ENCODE measurements around the gene BCAR1.

DNA sequence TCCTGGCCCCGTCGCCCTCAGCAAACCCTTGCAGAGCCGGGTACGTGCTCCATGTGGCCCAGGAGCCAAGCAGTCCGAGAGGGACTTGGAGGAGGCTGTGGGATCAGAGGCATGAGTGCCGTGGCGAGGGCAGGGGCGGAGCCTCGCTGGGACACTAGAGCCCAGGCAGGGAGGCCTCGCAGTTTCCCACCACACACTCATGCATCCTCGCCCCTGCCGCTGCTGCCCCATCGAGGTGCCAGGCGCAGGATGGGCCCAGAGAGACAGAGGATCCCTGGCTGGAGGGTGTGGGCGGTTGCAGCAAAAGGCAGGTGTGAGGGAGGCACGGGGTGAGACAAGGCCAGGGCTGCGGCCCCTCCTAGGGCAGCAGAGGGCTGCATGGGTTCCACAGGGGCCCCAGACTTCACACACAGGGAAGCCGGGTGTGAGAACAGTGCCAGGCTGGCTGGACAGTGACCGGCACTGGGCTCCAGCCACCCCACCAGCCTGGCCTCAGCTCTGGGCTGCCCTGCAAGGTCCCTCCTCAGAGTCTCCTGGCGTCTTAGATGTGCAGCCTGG, 7.7 kb downstream of the BCAR1 start:
- no peak for TF ChIP-seq CREB1 (CRISPR knock-in tag; IDR thresholded peaks at IDR 0.05)
- TF ChIP-seq, protein P1, sequence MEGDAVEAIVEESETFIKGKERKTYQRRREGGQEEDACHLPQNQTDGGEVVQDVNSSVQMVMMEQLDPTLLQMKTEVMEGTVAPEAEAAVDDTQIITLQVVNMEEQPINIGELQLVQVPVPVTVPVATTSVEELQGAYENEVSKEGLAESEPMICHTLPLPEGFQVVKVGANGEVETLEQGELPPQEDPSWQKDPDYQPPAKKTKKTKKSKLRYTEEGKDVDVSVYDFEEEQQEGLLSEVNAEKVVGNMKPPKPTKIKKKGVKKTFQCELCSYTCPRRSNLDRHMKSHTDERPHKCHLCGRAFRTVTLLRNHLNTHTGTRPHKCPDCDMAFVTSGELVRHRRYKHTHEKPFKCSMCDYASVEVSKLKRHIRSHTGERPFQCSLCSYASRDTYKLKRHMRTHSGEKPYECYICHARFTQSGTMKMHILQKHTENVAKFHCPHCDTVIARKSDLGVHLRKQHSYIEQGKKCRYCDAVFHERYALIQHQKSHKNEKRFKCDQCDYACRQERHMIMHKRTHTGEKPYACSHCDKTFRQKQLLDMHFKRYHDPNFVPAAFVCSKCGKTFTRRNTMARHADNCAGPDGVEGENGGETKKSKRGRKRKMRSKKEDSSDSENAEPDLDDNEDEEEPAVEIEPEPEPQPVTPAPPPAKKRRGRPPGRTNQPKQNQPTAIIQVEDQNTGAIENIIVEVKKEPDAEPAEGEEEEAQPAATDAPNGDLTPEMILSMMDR (IDR thresholded peaks at IDR 0.05): no peak
- TF ChIP-seq, protein P2, sequence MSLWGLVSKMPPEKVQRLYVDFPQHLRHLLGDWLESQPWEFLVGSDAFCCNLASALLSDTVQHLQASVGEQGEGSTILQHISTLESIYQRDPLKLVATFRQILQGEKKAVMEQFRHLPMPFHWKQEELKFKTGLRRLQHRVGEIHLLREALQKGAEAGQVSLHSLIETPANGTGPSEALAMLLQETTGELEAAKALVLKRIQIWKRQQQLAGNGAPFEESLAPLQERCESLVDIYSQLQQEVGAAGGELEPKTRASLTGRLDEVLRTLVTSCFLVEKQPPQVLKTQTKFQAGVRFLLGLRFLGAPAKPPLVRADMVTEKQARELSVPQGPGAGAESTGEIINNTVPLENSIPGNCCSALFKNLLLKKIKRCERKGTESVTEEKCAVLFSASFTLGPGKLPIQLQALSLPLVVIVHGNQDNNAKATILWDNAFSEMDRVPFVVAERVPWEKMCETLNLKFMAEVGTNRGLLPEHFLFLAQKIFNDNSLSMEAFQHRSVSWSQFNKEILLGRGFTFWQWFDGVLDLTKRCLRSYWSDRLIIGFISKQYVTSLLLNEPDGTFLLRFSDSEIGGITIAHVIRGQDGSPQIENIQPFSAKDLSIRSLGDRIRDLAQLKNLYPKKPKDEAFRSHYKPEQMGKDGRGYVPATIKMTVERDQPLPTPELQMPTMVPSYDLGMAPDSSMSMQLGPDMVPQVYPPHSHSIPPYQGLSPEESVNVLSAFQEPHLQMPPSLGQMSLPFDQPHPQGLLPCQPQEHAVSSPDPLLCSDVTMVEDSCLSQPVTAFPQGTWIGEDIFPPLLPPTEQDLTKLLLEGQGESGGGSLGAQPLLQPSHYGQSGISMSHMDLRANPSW (CRISPR knock-in tag; conservative IDR thresholded peaks at IDR 0.05; ENCODE audit: low read depth): no peak

Data from WTC11 (cell line).